ENCODE results near the gene AGMO. TPM values are rescaled to one million over a fixed set of nuclear protein-coding genes. Genes with fewer than 3 reads are reported as not detected.

The AGMO gene
- total and polyA plus RNA-seq, 12 donors, result 0.05 to 0.34 (median 0.15) TPM; not detected in 7

GRCh38 chr7:15176089-15176488 is 385.7 kb downstream of the AGMO start:
- no peaks in the 10 kb centered on the region for H3K27me3 ChIP-seq
- H3K9me3 ChIP-seq (replicated peaks in 1 of 3), result no peaks in the 10 kb centered on the region
- DNase-seq, result no peak
- H3K36me3 ChIP-seq (replicated peaks in 1 of 2), result no peaks in the 10 kb centered on the region
- TF ChIP-seq POLR2A (IDR thresholded peaks at IDR 0.05), result no peak
- TF ChIP-seq, protein P1, sequence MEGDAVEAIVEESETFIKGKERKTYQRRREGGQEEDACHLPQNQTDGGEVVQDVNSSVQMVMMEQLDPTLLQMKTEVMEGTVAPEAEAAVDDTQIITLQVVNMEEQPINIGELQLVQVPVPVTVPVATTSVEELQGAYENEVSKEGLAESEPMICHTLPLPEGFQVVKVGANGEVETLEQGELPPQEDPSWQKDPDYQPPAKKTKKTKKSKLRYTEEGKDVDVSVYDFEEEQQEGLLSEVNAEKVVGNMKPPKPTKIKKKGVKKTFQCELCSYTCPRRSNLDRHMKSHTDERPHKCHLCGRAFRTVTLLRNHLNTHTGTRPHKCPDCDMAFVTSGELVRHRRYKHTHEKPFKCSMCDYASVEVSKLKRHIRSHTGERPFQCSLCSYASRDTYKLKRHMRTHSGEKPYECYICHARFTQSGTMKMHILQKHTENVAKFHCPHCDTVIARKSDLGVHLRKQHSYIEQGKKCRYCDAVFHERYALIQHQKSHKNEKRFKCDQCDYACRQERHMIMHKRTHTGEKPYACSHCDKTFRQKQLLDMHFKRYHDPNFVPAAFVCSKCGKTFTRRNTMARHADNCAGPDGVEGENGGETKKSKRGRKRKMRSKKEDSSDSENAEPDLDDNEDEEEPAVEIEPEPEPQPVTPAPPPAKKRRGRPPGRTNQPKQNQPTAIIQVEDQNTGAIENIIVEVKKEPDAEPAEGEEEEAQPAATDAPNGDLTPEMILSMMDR (IDR thresholded peaks at IDR 0.05), result no peak
- 42 to 63% (median 50%) methylated on average over 4 of the region's 4 CpGs for WGBS, 4 donors
- no peak overlapping the region for H3K27ac ChIP-seq
- intact Hi-C loops (cut with DNase I), result no loop called here
- no peak overlapping the region for H3K4me3 ChIP-seq
- H3K4me1 ChIP-seq (replicated peaks in 1 of 2), result no peaks in the 10 kb centered on the region

DNA sequence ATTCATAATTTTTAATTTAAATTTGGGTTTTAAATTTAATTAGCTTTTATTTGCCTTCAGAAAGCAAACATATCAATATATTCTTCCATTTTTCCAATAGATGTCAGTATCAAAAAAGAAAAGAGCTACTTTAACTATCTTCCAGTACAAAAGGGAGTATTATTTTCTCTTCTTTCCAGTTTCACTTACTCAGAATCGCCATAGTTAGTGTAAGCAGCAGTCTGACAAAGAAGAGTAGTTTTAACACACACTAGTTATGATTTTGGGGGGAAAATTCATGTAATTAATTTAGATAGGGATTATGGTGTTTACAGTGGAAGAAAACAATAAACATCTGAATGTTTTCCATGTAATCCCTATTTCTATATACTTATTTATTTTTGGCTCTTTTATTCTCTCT is 386.7 kb downstream of the AGMO start:
- no peaks in the 10 kb centered on the region for H3K4me1 ChIP-seq (replicated peaks in 1 of 2)
- TF ChIP-seq, protein P1 (IDR thresholded peaks at IDR 0.05), result no peak
- no peak for TF ChIP-seq POLR2A (IDR thresholded peaks at IDR 0.05)
- WGBS, 4 donors, result 36 to 58% (median 51%) methylated on average over 1 of the region's 1 CpG
- no peaks in the 10 kb centered on the region for H3K9me3 ChIP-seq (replicated peaks in 1 of 3)
- no peak overlapping the region for H3K4me3 ChIP-seq
- H3K27me3 ChIP-seq, result no peaks in the 10 kb centered on the region
- no peak for DNase-seq
- intact Hi-C loops (cut with DNase I), result no loop called here
- H3K36me3 ChIP-seq (replicated peaks in 1 of 2), result no peaks in the 10 kb centered on the region
- H3K27ac ChIP-seq, result no peak overlapping the region

GRCh38 chr7:15174485-15174884 is 387.3 kb downstream of the AGMO start:
- TF ChIP-seq POLR2A (IDR thresholded peaks at IDR 0.05), result no peak
- TF ChIP-seq, protein P1 (IDR thresholded peaks at IDR 0.05), result no peak
- H3K27me3 ChIP-seq, result no peaks in the 10 kb centered on the region
- intact Hi-C loops (cut with DNase I), result no loop called here
- H3K9me3 ChIP-seq (replicated peaks in 1 of 3), result no peaks in the 10 kb centered on the region
- DNase-seq, result no peak
- H3K4me1 ChIP-seq (replicated peaks in 1 of 2), result no peaks in the 10 kb centered on the region
- WGBS, 4 donors, result 45 to 63% (median 56%) methylated on average over 1 of the region's 1 CpG
- H3K36me3 ChIP-seq (replicated peaks in 1 of 2), result no peaks in the 10 kb centered on the region
- H3K27ac ChIP-seq, result no peak overlapping the region
- H3K4me3 ChIP-seq, result no peak overlapping the region

DNA sequence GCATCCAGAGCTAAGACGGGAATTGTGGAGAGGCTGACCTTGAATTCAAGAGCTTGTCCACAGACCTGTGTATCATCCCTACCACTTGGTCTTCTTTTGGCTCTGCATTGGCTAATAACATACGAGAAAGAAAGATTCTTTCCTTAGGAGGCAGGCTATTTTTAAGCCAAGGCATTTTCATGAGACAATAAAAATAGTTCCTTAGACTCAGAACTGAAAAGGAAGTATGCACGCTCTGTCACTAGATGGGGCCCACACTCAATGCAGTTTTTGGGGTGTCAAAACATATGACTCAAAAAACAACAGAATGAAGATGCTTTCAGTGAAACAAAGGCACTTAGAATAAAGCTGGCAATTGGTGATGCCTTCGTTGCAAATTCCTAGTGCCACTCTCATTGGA is 393.3 kb downstream of the AGMO start:
- Histone ChIP-seq H3K27ac (no peak overlapping the region), H3K4me1 (replicated peaks in 1 of 2) (no peaks in the 10 kb centered on the region), H3K9me3 (replicated peaks in 1 of 3) (no peaks in the 10 kb centered on the region), H3K4me3 (no peak overlapping the region), H3K36me3 (replicated peaks in 1 of 2) (no peaks in the 10 kb centered on the region), H3K27me3 (no peaks in the 10 kb centered on the region)
- intact Hi-C loops (cut with DNase I), result no loop called here
- DNase-seq, result no peak
- TF ChIP-seq POLR2A (IDR thresholded peaks at IDR 0.05), result no peak
- TF ChIP-seq, protein P1 (IDR thresholded peaks at IDR 0.05), result no peak
- WGBS, 4 donors, result 52 to 63% (median 57%) methylated on average over 4 of the region's 4 CpGs
